Measurements from ENCODE around the gene RNASEL.

Gene RNASEL

DNA sequence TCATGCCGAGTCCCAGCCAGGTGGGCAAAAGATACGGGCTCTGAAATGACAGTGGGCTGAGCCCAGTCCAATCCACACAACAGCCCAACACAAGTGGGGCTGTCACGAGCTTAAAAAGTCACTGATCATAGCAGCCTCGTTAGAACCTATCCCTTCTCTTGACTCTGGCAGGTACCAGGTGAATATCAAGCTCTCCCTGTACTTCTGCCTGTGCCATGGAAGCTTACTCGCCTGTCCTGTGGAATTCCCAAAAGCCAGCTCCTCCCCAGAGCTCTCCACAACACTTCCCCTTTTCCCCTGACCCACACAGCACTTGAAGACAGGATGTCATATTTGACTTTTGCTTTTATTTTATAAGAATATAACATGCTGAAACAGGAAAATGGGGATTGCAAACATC, 9.2 kb upstream of the RNASEL start:
- DNase-seq = no peak

DNA sequence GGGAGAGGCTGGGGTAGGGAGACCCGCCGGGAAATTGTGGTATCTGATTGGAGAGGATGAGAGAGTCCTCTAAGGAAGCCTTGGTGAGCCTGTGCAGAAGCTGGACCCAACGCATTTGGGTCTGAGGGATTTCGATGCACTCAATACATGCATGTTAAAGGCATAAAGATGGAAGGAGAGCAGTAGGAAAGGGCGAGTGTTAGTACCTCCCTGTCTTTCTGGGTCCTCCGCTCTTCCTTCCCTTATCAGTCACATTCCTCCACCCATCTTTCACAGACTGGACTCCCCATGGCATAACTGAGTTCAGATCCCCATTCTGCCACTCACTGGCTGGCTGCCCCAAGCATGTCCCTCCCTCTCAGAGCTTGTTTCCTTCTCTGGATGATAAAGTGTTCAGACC, 7.9 kb upstream of the RNASEL start:
- DNase-seq = no peak

DNA sequence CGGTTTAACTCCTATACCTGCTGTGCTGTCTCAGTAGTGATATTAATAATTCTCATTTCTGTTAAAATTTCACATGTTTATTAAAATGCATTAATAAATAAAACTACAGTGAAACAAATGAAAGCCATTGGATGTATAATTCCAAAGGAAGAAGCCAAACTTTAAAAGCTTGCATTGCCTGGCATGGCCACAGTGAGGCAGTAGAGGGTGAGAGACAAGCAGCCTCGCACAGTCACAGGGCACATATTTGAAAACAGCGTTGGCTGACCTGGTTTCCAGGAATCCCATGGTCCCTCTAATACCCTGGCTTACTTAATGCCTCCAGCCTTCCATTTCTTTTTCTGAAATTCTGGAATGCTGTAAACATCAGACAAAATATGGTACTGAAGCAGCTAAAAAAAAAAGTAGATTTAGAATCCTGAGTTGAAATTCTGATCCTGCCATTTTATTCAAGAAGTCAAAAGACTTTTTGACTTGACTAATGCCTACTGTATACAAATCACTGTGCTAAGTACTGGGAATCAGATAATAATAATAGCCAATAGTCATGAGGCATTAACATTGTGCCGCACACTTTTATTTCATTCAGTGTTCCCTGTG, 6.7 kb upstream of the RNASEL start:
- peak; percentile 68 for DNase-seq

DNA sequence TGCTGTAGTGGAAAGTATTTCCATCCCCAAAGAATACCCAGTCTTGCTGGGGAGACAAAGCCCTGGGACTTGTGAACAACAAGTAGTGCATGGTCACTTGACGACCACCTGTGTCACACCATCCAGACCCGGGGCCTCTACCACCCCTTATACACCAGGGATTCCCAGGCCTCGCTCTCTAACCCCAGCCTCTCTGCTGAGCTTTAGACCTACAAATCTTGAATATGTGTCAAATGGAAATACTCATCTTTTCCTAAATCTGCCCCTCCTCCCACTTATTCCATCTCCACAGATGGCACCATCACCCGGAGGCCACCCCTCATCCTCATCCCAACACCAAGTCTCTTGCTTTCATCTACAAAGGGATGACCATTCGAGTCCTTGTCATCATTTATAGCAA, 875 bp upstream of the RNASEL start:
- DNase-seq = no peak

- no peak for DNase-seq
These were observed 464 bp upstream of the RNASEL start for GRCh38 chr1:182589520-182589919.

- DNase-seq = no peak
These were observed 1.2 kb downstream of the RNASEL start for GRCh38 chr1:182587666-182588499.

DNA sequence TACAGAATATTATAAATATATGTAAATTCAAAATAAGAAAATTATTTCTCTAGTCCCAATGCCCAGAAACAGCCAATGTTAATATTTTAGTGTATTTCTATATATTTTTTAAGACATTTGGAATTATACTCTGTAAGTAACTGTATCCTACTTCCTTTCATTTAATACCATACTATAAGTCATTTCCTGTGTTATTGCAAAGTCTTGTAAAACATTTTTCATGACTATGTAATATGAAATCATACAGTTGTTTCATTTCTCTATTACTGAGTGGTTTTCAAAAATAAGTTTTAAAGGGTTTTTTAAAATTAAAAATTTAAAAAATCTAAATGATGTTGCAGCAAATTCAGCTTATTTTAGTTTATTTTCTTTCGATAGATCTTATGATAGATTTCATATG, 2.0 kb downstream of the RNASEL start:
- DNase-seq = no peak

GRCh38 chr1:182586380-182586779, 2.7 kb downstream of the RNASEL start:
- no peak for DNase-seq

- DNase-seq = no peak
These were observed 4.3 kb downstream of the RNASEL start for GRCh38 chr1:182584746-182585145.

DNA sequence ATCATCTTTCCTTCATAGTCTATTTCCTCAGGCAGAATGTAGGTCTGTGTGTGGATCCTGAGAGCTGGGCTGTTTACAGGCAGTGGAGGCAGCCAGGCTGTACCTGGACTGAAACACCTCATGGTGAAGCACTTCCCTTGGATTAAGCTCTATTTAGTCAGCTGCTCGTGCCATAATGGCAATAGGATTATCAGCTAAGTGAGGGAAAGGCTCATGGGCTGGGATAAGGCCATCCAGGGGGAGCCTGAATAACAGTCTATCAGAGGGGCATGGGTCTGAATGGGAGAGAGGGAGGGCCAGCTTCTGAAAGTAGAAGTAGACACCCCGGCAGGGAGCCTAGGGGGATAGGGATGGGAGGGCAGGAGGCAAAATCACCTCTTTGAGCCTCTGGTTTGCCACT, 8.3 kb downstream of the RNASEL start:
- no peak for DNase-seq

DNA sequence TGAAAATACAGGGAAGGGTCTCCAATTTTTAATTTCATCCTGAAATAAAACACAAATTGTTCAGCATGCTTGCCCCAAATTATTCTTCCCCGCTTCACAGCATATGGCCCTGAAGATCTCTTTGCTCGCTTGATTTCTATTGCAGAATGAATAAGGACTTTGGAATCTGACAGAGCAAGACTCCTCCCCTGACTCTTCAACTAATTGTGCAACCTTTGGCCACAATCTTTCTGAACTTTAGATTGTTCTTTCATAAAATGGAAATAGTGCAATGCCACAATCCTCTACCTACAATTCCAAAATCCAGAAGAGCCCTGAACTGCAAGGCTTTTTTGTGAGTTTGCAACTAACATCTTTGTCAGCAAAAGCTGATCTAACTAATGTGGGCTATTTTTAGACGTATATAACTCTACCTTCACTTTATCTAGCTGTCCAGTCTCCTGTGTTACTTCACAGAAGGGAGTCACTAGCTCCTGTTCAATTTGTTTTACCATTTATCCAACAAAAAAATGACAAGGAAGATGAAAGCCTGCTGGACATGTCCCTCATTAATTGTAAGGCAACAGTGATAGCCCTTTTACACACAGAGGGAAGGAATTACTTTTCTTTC, 13.4 kb downstream of the RNASEL start:
- no peak for DNase-seq

DNA sequence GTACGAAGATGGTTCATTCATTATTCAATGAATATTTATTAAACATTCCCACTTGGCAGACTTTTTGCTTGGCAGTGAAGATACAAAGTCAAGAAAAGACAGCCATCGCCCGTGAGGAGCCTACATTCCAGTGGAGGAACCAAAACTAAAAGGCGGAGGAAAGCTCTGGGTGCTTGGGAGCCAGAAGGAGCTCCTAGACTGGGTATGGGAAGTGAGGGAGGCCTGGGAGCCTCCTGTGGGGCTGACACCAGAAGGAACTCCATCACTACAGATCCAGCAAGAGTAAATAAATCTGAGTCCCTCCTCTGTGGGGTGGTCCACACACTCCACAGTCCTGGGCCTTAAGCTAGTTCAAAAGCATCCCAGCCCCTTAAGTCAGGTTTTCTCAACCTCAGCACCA, 14.9 kb downstream of the RNASEL start:
- no peak for DNase-seq

GRCh38 chr1:182570611-182570970, 18.5 kb downstream of the RNASEL start:
- DNase-seq = no peak

GRCh38 chr1:182569939-182570610, 19.0 kb downstream of the RNASEL start:
- no peak for DNase-seq

DNA sequence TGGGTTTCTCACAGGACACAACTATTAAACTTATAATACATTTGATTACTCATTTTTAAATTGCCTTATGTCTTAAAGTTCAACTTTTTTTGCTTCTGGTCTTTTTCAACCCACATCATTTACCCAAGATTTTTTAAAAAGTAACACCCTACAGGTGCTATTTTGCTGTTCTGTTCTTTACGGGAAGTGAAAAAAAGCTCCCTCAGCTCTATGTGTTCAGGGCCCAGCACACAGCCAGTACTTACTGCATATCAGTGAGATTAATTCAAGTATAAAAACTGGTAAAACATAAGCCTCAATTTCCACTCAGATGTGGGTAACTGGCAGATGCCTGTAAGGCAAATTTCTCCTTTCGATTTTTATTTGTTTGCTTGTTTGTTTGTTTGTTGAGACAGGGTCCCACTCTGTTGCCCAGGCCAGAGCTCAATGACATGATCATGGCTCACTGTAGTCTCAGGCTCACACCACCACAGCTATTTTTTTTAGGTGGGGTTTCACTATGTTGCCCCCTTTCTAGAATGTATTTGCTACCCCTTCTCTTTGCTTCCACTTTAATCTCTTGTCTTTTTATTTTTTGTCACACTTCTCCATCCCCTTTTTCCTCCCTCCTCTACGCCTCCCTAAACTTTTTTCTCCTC, 20.3 kb downstream of the RNASEL start:
- DNase-seq = no peak

DNA sequence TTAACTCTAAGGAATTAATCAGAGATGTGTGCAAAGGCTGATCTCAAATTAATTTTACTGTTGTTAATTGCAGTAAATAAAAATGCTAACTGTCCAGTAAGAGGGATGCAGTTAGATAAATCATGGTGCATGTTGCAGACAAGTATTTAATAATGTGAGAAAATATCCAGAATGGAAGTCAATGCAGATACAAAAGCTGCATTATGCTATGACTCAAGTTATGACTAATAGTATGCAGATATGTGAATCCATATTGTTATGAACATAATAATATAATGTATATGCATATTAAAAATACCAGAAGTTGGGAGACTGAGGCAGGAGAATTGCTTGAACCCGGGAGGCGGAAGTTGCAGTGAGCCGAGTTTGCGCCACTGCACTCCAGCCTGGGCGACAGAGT, 21.4 kb downstream of the RNASEL start:
- no peak for DNase-seq

DNA sequence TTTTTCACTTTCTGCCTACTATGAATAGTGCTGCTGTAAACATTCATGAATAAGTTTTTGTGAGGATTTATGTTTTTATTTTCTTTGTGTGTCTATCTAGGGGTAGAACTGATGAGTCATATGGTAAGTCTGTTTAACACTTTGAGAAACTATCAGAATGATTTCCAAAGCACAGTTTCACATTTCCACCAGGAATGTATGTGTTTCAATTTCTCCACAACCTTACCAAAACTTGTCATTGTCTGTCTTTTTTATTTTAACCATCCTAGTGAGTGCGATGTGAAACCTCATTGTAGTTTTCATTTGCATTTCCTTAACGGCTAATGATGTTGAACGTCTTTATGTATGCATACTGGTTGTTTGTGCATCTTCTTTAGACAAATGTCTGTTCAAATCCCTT, 23.5 kb downstream of the RNASEL start:
- no peak for DNase-seq

- no peak for DNase-seq
These were observed 24.6 kb downstream of the RNASEL start for GRCh38 chr1:182564406-182565004.

DNA sequence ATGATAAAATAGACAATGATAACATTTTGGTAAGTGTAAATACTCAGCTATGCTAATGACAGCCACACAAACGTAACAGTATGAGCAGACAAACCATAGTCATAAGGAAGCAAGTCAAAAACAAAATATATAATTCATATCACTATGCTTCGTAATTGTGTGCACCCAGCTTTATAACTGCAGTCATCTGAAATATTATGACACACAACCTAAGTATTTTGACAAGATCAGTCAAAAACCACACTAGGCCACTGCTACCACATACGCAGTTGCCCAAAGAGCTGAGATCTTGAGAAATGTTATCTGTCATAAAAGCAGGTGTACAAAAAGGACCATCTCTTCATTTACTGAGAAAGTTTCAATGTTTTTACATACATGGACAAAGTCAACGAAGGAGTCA, 26.0 kb downstream of the RNASEL start:
- no peak for DNase-seq

- DNase-seq = no peak
These were observed 27.6 kb downstream of the RNASEL start for GRCh38 chr1:182561456-182561855.

DNA sequence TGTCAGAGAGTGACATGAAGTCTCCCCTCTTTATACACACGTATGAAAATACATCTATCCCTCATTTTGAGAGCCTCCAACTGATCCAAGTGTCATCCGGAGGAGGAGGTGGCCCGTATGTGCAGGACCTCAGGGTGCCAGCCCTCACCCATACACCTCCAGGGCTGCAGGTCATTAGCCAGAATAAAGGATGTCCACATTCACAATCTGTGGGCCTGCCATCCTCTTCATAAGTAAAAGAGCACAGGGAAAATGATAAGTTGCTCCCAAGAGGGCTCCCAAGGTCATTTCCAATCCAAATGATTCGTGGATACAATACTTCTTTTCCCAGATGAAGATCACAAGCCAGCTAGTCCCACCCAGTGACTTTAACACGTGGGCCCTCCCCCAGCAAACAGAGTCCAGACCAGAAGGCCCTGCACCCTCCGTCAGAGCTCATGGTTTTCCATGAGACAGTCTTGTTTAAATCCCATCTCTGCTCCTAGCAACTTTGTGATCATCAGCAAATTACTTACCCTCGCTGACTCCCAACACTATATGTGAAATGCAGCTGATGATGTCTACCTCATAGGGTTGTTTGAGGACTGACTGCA, 28.6 kb downstream of the RNASEL start:
- DNase-seq = no peak

GRCh38 chr1:182556279-182556678, 32.8 kb downstream of the RNASEL start:
- no peak for DNase-seq

DNA sequence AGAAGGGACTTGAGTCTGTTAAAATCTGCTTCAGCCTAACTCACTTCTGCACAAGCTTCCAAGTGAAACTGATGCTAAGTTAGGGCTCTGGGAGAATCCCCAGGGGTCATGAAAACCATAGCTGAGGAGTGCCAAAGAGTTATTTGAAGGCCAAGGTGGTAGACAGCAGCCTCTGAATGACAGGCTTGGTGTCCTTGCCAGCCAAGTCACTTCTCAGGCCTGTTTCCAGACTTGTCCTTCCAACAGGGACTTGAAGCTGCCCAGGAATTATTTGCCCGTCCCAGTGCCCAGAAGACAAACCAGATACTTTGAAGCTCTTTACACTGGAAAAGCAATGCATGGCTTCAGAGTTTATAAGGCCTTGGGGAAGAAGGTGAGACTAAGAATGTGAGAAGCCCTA, 33.6 kb downstream of the RNASEL start:
- DNase-seq = no peak

Data from activated CD8-positive, alpha-beta memory T cell treated with anti-CD3 and anti-CD28 coated beads, Interleukin-2, amount 50 U/mL, for 4 hours (primary cell).